Upper lobe of left lung (tissue), 4 donors: Measurements from ENCODE around the gene DDX1.

ENCODE experiments used
- POLR2A ChIP-seq, 4 donors: fragments of 450-650 bp; IDR thresholded peaks; one replicate each; pipeline ENCODE4 v1.5.1; 2016 to 2017; ENCODE audit warnings: antibody characterized with exemption in 4 of 4, mild to moderate bottlenecking in 2 of 4
- POLR2AphosphoS5 ChIP-seq, 2 donors: sonication (generic); formaldehyde crosslinking; IDR thresholded peaks; one replicate each; pipeline ENCODE4 v1.5.1; 2017; ENCODE audit warnings: antibody characterized with exemption in 2 of 2
- TF ChIP-seq, protein P1 (sequence below), 6 experiments: fragments of 450-650 bp in 4 of 6; fragments of 200-600 bp in 2 of 6; sonication (generic) in 2 of 6; IDR thresholded peaks; one replicate each; pipeline ENCODE4 v1.5.1; 2016 to 2019; ENCODE audit warnings: antibody characterized with exemption in 6 of 6

- TF ChIP-seq, protein P1, sequence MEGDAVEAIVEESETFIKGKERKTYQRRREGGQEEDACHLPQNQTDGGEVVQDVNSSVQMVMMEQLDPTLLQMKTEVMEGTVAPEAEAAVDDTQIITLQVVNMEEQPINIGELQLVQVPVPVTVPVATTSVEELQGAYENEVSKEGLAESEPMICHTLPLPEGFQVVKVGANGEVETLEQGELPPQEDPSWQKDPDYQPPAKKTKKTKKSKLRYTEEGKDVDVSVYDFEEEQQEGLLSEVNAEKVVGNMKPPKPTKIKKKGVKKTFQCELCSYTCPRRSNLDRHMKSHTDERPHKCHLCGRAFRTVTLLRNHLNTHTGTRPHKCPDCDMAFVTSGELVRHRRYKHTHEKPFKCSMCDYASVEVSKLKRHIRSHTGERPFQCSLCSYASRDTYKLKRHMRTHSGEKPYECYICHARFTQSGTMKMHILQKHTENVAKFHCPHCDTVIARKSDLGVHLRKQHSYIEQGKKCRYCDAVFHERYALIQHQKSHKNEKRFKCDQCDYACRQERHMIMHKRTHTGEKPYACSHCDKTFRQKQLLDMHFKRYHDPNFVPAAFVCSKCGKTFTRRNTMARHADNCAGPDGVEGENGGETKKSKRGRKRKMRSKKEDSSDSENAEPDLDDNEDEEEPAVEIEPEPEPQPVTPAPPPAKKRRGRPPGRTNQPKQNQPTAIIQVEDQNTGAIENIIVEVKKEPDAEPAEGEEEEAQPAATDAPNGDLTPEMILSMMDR (IDR thresholded peaks at IDR 0.05): no peak
- no peak for TF ChIP-seq POLR2A (IDR thresholded peaks at IDR 0.05)
- no peak for TF ChIP-seq POLR2AphosphoS5 (IDR thresholded peaks at IDR 0.05)
Measured at GRCh38 chr2:15656090-15656489, 64.4 kb downstream of the DDX1 start.
